HG03066 (cell line): ENCODE results near the gene GPR39.

ENCODE experiments used
- ATAC-seq: cut with Tn5 transposase; IDR thresholded peaks from one replicate; pipeline ENCODE4 v1.9.1; 2021; ENCODE audit warnings: low read depth; ENCODE audit not compliant: unreplicated experiment

GPR39 gene

DNA sequence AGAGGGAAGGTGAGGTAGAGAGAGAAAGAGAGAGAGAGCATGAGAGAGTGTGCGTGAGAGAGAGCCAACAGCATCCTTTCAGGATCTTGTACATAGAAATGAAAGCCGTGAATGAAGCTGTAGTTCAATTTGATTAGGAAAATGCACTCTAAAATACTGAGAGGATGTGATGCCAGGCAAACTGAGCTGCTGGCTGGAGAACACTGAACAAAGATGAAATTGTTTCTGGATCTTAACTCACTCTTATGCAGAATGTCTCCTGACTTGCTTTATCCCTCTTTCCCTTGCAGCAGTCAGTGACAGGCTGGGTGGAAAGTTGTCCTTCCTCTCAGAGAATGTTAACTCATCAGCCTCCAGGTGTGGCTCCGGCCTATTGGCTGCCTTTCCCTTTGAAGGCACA is 242.7 kb downstream of the GPR39 start:
- no peak for ATAC-seq

GRCh38 chr2:132662732-132663131 is 246.1 kb downstream of the GPR39 start:
- ATAC-seq, result no peak

- ATAC-seq, result no peak
Measured at GRCh38 chr2:132664096-132664495, 247.5 kb downstream of the GPR39 start.

- no peak for ATAC-seq
Measured at GRCh38 chr2:132665401-132666140, 249.0 kb downstream of the GPR39 start.

GRCh38 chr2:132667706-132668105 is 251.1 kb downstream of the GPR39 start:
- no peak for ATAC-seq

DNA sequence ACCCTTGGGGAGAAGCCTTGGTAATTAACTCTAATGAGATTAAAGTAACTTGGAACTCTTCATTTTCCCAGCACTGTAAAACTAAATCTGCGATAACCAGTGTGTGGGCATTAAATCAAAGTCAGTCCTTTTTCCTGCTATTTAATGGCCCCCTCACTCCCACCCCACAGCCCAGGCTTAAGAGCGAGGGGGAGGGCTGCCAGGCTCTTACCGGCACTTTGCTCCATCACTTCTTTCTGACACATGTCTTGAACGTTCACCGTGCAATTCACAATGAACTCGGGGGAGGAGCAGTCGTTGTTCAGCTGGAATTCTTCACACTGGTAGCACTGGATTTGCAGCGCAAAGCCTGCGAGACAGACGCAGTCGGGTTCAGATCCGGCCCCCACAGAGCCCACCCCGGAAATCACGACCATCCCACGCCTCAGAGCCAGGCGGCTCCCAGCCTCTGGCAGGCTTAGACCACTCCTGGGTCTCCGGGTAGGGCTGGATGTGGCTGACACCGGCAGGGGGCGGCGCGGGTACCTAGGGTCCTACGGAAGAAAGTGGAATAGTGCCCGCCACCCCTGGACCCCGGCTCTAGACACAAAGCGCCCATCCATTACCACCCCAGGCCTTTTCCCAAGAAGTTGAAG is 251.7 kb downstream of the GPR39 start:
- no peak for ATAC-seq

DNA sequence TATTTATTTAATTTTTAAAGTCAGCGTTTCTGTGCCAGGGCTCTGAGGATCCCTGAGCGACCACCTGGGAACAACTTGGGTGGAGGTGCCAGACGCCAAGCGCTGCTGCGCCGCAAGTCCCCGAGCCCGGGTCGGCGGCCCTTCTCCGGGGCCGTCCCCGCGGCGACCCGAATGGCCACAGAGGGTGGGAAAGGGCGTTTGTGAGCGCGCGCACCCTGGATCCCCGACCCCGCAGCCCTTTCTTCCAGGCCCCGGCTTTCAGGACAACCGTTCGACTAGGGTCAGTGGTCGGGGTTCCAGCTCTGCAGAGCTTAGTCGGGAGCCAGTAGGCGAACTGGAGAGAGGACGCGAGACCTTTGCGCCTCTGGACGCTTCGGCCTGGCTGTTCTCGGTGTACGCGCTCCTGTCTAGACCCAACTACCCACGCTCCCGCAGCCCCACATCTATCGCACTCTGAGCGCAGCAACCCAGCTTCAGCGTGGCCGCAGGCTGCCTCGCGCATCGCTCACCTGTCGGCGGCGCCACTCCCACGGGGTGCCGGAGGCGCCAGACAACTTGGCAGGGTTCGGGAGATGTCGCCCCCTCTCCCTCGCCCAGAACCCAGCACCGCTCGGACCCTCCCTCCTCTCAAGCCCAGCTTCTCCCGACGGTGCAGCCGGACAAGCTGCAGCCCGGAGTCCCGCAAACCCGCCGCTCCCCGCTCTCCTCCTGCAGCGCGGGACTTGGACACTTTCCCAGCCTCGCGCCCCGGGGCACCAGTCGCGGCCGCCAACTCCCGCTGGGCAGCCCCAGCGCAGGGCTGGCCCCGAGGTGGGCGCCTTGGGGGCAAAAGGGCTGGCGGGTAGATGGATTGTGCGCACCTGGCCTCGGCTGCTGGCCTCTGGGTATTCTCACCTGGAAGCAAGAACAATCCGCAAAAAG is 252.6 kb downstream of the GPR39 start:
- ATAC-seq, result no peak

- ATAC-seq, result no peak
Measured at GRCh38 chr2:132669908-132670495, 253.4 kb downstream of the GPR39 start, which contains the start of gene LYPD1. TSS of gene LYPD1 (minus strand) at chr2:132670205. CDS start at chr2:132669932, 273 bp downstream.

- ATAC-seq, result no peak
Measured at GRCh38 chr2:132670496-132671150, 254.0 kb downstream of the GPR39 start.

- ATAC-seq, result no peak
Measured at GRCh38 chr2:132671151-132671835, 254.7 kb downstream of the GPR39 start.

GRCh38 chr2:132676999-132677398 is 260.4 kb downstream of the GPR39 start:
- ATAC-seq, result no peak

DNA sequence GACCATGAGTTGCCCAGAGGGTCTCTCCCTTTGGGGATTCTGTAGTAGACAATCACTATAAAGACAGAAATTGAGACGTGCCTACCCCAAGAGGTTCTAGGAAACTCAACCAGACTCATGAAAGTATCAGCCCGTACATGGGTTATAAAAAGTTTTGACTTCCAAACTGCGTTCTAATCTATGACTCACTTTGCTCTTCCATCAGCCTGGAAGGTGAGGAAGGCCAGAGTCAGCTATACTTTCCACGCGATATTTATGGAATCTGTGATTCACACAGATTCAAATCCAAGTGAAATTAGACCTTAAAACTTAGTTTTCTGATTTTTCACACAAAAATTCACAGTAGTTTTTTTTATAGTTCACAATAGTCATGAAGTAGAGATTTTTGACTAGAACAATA is 261.1 kb downstream of the GPR39 start:
- ATAC-seq, result no peak

DNA sequence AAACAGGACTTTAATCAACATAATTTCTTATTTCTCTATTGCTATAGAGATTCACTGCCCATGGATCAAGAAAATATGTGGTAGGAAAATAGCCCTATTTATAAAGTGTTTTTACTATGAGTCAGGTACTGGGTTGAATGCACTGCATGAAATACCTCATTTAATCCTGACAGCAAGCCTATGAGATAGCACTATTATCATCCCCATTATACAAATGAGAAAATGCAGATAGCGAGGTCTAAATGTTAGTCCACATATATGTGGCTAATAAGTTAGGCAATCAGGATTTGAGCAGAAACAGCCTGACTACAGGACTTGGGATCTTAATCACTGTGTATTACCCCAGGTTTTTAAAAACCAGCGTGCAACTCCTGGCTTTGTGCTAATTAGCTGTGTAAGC is 261.9 kb downstream of the GPR39 start:
- ATAC-seq, result no peak

DNA sequence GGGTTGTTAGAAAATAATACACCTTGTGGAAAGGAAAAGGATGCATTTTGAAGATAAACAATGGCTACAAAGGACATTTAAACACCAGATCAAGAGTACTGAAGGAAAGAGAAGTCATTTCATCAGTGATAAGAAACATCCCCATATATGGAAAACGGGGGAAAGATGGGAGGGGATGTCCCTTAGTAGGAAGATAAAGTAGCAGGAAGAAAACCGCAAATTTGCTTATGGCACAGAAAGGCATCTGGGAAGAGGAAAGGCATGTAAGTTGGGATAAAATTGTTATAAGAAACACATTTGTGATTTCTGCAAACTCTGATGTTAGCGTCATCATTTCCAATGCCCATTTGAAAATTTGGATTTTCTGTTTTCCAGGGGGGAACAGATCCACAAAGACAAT is 263.9 kb downstream of the GPR39 start:
- ATAC-seq, result no peak

DNA sequence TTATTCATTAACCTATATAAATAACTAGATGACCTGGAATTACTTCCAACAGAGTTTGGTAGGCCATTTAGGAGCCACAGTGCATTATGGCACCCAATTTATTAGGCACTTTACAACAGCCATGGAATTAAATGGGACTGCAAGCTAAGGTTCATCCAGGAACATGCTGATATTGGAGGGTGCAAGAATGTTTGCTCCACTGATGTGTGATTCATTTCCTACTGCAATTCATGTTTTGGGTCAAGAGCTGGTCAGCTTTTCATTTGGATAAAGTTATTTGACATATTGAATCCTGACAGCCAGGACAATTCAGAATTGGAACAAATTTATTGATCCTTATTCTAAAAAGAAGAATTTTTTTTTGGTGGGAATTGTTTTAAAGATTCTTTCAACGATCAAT is 265.2 kb downstream of the GPR39 start:
- ATAC-seq, result no peak

- ATAC-seq, result no peak
Measured at GRCh38 chr2:132690664-132691303, 274.2 kb downstream of the GPR39 start.

- ATAC-seq, result no peak
Measured at GRCh38 chr2:132691556-132691955, 275.0 kb downstream of the GPR39 start.

DNA sequence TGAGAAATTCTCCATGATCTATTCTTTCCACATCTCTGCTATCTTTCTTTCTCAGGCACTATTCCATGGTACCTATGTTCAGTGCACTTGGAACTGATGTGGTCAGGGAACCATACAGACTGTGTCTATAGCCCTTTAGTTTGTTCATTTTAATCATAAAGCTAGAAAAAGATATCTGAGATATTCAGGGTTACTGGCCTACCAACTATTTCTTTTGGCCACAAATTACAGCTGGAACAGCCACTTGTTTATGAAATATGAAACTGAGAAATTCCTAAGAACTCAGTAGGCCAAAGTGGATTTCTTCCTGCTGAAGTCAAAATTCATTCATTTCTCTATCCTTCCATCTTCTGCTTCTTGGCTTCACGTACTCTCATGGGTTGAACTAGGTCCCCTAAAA is 276.2 kb downstream of the GPR39 start:
- ATAC-seq, result no peak
